ENCODE measurements around the gene PLEKHH2. TPM values are rescaled to one million over a fixed set of nuclear protein-coding genes. Genes with fewer than 3 reads are reported as not detected.
A peak's percentile ranks its signal among the peaks of the same experiment; 100 is the strongest.
"Not testable (repeated sequence)": the region's sequence is repeated elsewhere in the genome, so short reads cannot be mapped to it uniquely, and the experiment has no call there.

The PLEKHH2 gene
- total RNA-seq, 1 donor from 2014 or later = 1.8 TPM

- Histone ChIP-seq H3K27me3 (ENCODE audit: control insufficient read depth, insufficient read depth, low read length) (no peaks in the 10 kb centered on the region), H3K4me3 (ENCODE audit: low read depth, low read length) (no peak overlapping the region), H3K36me3 (ENCODE audit: control insufficient read depth, insufficient read depth, low read length) (no peaks in the 10 kb centered on the region)
- DNase-seq (ENCODE audit: low read depth) (no peak), FAIRE-seq (no peak)
- TF ChIP-seq CTCF (IDR thresholded peaks at IDR 0.05; ENCODE audit: insufficient read depth, low read length, severe bottlenecking) = no peak
Observed at GRCh38 chr2:43648994-43649701, 12.1 kb downstream of the PLEKHH2 start.

GRCh38 chr2:43653506-43653905, 16.4 kb downstream of the PLEKHH2 start:
- FAIRE-seq (no peak), DNase-seq (ENCODE audit: low read depth) (no peak)
- Histone ChIP-seq H3K36me3 (ENCODE audit: control insufficient read depth, insufficient read depth, low read length) (no peaks in the 10 kb centered on the region), H3K4me3 (ENCODE audit: low read depth, low read length) (no peak overlapping the region), H3K27me3 (ENCODE audit: control insufficient read depth, insufficient read depth, low read length) (no peaks in the 10 kb centered on the region)
- TF ChIP-seq CTCF (IDR thresholded peaks at IDR 0.05; ENCODE audit: insufficient read depth, low read length, severe bottlenecking) = no peak

GRCh38 chr2:43657241-43657640, 20.2 kb downstream of the PLEKHH2 start:
- Histone ChIP-seq H3K36me3 (ENCODE audit: control insufficient read depth, insufficient read depth, low read length) (no peaks in the 10 kb centered on the region), H3K27me3 (ENCODE audit: control insufficient read depth, insufficient read depth, low read length) (no peaks in the 10 kb centered on the region), H3K4me3 (ENCODE audit: low read depth, low read length) (no peak overlapping the region)
- TF ChIP-seq CTCF (IDR thresholded peaks at IDR 0.05; ENCODE audit: insufficient read depth, low read length, severe bottlenecking) = no peak
- DNase-seq (ENCODE audit: low read depth) (no peak), FAIRE-seq (no peak)

- no peak for TF ChIP-seq CTCF (IDR thresholded peaks at IDR 0.05; ENCODE audit: insufficient read depth, low read length, severe bottlenecking)
- Histone ChIP-seq H3K36me3 (ENCODE audit: control insufficient read depth, insufficient read depth, low read length) (no peaks in the 10 kb centered on the region), H3K4me3 (ENCODE audit: low read depth, low read length) (peak overlapping the region; percentile 44), H3K27me3 (ENCODE audit: control insufficient read depth, insufficient read depth, low read length) (no peaks in the 10 kb centered on the region)
- no peak for DNase-seq (ENCODE audit: low read depth)
- FAIRE-seq = no peak
Observed at GRCh38 chr2:43675646-43676321, 38.7 kb downstream of the PLEKHH2 start.

- no peaks in the 10 kb centered on the region for H3K27me3 ChIP-seq (ENCODE audit: control insufficient read depth, insufficient read depth, low read length)
- TF ChIP-seq CTCF (IDR thresholded peaks at IDR 0.05; ENCODE audit: insufficient read depth, low read length, severe bottlenecking) = no peak
- H3K4me3 ChIP-seq (ENCODE audit: low read depth, low read length) = peak within 1 kb of the TSS; percentile 44
- H3K36me3 ChIP-seq (ENCODE audit: control insufficient read depth, insufficient read depth, low read length) = no peaks in the 10 kb centered on the region
- no peak for FAIRE-seq
- peak; percentile 60 for DNase-seq (ENCODE audit: low read depth)
Observed at GRCh38 chr2:43676322-43677050, 39.4 kb downstream of the PLEKHH2 start, which contains the start of gene C1GALT1C1L. TSS of gene C1GALT1C1L (minus strand) at chr2:43676429. CDS start at chr2:43676322, 107 bp downstream.

- H3K36me3 ChIP-seq (ENCODE audit: control insufficient read depth, insufficient read depth, low read length); H3K27me3 ChIP-seq (ENCODE audit: control insufficient read depth, insufficient read depth, low read length); FAIRE-seq; DNase-seq (ENCODE audit: low read depth); H3K4me3 ChIP-seq (ENCODE audit: low read depth, low read length): not testable (repeated sequence)
Observed at GRCh38 chr2:43677783-43678182, 40.7 kb downstream of the PLEKHH2 start.

All from bronchial epithelial cell (primary cell).